Kidney (tissue), 14 donors: ENCODE data around the gene MTHFSD. TPM values are rescaled to one million over a fixed set of nuclear protein-coding genes. Genes with fewer than 3 reads are reported as not detected.

ENCODE experiments used
- DNase-seq, 5 donors: peaks; one replicate each; pipeline ENCODE4 v3.0.0-alpha.2; 2013 to 2020
- FAIRE-seq: peaks from 2 replicates; lab custom pipeline; 2012; peaks lifted over from hg19 to GRCh38; lab: Jason Lieb, UNC
- H3K27ac ChIP-seq, 2 donors: one replicate each; pipeline ENCODE4 v1.7.0; 2013; ENCODE audit warnings: low read depth in 2 of 2, low read length in 2 of 2, inconsistent platforms in 1 of 2
- H3K27me3 ChIP-seq: one replicate; pipeline ENCODE4 v1.7.1; 2013; ENCODE audit warnings: low read length, inconsistent platforms; ENCODE audit not compliant: control insufficient read depth, insufficient read depth
- H3K36me3 ChIP-seq, 3 donors: one replicate each; pipeline versions ENCODE4 v1.7.0 to v1.7.1; 2013; ENCODE audit warnings: low read length in 3 of 3, control low read depth in 1 of 3, inconsistent platforms in 1 of 3; ENCODE audit not compliant: insufficient read depth in 3 of 3, control insufficient read depth in 2 of 3
- H3K4me1 ChIP-seq, 3 donors: one replicate each; pipeline versions ENCODE4 v1.7.0 to v1.7.1; 2013; ENCODE audit warnings: low read length in 3 of 3, inconsistent platforms in 1 of 3, low read depth in 1 of 3; ENCODE audit not compliant: control insufficient read depth in 2 of 3, insufficient read depth in 2 of 3
- H3K4me3 ChIP-seq, 3 donors: one replicate each; pipeline versions ENCODE4 v1.7.0 to v1.8.1; 2013; ENCODE audit warnings: low read length in 3 of 3, control low read depth in 1 of 3, inconsistent platforms in 1 of 3
- H3K9ac ChIP-seq, 3 donors: one replicate each; pipeline versions ENCODE4 v1.7.0 to v1.7.1; 2013; ENCODE audit warnings: low read length in 3 of 3, control low read depth in 1 of 3, inconsistent platforms in 1 of 3
- H3K9me3 ChIP-seq, 3 donors: one replicate each; pipeline versions ENCODE4 v1.7.0 to v1.7.1; 2013; ENCODE audit warnings: low read length in 3 of 3, control low read depth in 1 of 3, inconsistent platforms in 1 of 3; ENCODE audit not compliant: control insufficient read depth in 2 of 3, insufficient read depth in 1 of 3
- intact Hi-C: fragments of 100-400 bp; cut with DNase I; formaldehyde crosslinking; loops from one replicate; pipeline ENCODE4 v1.11.1; 2022
- polyA plus RNA-seq: library from polyadenylated mRNA; stranded (reverse); fragments of 350-450 nt; fragmentation: Illumina TruSeq; extraction: RNeasy Lipid Tissue Mini Kit (QIAGEN cat#74804); gene quantifications from one replicate; pipeline ENCODE4 v1.2.3, GENCODE V29; 2014; ENCODE audit warnings: low read depth, low replicate concordance; ENCODE audit not compliant: insufficient read depth
- total RNA-seq: library from RNA; stranded (reverse); fragmentation: NEBNext Ultra II Directional; extraction: Animal tissue kit (Norgen Biotek cat#: 25700); gene quantifications from one replicate; pipeline ENCODE4 v1.2.1, GENCODE V29; 2021
- TF ChIP-seq, protein P1 (sequence below): IDR thresholded peaks from 3 replicates; pipeline ENCODE4 v1.5.1; 2012; ENCODE audit warnings: mild to moderate bottlenecking, moderate library complexity, borderline replicate concordance; ENCODE audit not compliant: insufficient read depth; ENCODE audit errors: extremely low read depth
- donor health status: control.
- donor health status: control.
- donor health status: control.
- donor health status: control.
- donor health status: control.
- donor health status: DM: yes; HTN: yes; CAD: no.
- donor health status: Normal renal cell carcinoma (clear cell type).

MTHFSD gene
- total and polyA plus RNA-seq, 2 donors from 2014 or later, result 11.3 to 26.2 TPM

DNA sequence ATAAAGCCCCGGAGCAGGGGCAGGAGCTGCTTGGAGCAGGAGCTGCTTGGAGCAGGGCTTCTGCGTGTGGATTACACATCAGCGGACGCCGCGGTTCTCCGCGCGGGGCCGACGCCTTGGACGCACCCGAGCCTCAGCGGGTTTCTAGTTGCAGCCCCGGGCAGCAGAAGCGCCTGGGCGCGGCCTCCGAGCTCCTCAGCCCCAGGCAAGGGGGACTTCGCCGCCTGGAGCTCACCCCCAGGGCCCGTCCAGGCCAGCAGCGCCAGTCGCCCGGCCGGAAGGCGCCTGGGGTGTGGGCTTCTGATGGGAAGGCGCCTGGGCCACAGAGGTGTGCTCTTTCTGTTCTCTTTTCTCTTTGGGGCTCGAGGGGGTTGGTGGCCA is 38.4 kb downstream of the MTHFSD start:
- FAIRE-seq (no peak), DNase-seq (peak in 2 of 5 donors; percentile 15 to 39)
- no peak overlapping the region for H3K9ac ChIP-seq
- H3K4me3 ChIP-seq, result no peak overlapping the region
- H3K36me3 ChIP-seq, result no peaks in the 10 kb centered on the region
- H3K27ac ChIP-seq, result no peak overlapping the region
- H3K27me3 ChIP-seq, result peaks cover 57% of the 10 kb centered on the region
- peaks cover 0 to 3% (median 0%) of the 10 kb centered on the region in 3 donors for H3K4me1 ChIP-seq
- intact Hi-C loops, result loop anchor here (5.0 to 10.0 kb wide), 2 partner anchors 444 to 702 kb away; no protein-coding TSS in a partner anchor
- TF ChIP-seq, protein P1, sequence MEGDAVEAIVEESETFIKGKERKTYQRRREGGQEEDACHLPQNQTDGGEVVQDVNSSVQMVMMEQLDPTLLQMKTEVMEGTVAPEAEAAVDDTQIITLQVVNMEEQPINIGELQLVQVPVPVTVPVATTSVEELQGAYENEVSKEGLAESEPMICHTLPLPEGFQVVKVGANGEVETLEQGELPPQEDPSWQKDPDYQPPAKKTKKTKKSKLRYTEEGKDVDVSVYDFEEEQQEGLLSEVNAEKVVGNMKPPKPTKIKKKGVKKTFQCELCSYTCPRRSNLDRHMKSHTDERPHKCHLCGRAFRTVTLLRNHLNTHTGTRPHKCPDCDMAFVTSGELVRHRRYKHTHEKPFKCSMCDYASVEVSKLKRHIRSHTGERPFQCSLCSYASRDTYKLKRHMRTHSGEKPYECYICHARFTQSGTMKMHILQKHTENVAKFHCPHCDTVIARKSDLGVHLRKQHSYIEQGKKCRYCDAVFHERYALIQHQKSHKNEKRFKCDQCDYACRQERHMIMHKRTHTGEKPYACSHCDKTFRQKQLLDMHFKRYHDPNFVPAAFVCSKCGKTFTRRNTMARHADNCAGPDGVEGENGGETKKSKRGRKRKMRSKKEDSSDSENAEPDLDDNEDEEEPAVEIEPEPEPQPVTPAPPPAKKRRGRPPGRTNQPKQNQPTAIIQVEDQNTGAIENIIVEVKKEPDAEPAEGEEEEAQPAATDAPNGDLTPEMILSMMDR, result no peak
- no peaks in the 10 kb centered on the region for H3K9me3 ChIP-seq

DNA sequence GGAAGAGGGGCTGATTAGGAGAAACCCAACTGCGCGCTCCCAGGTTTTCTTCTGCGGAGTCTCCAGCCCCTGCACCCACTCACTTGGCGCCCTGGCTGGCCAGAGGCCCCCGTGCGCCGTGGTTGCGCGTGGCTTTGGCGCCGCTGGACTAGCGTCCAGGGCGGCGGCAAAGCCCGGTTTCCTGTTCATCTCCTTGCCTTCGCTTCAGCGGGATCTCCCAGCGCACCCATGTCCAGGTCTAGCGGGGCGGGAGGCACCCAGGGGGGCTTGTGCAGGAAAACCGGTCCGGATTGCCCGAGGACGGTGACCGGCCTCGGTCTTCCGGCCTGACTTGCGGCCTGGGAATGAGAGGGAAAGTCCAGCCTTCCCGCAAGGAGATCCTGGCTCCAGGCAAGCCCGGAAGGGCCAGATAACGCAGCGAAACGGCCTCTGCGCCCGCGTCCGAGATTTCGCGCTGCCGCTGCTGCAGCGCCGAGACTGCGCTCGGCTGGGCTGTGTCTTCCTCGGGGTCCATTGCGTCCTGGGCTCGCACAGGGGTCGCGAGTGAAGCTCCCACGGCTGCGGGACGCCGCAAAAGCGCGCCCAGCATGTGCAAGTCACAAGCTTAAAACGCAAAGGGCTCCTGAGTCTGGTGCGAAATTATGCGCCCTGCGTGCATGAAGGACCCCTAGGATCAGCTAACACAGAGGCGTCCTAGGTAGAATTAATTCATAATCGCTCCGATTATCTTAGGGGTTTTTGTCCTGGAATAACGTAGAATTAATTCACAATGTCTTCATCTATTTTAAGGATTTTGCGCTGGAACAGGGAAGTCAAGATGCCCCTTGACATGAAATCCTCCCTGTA is 39.0 kb downstream of the MTHFSD start:
- Histone ChIP-seq H3K27me3 (peaks cover 57% of the 10 kb centered on the region), H3K4me3 (no peak overlapping the region), H3K36me3 (no peaks in the 10 kb centered on the region), H3K27ac (no peak overlapping the region), H3K9ac (no peak overlapping the region), H3K9me3 (no peaks in the 10 kb centered on the region), H3K4me1 (peaks cover 0 to 3% (median 0%) of the 10 kb centered on the region in 3 donors)
- intact Hi-C loops, result loop anchor here (5.0 to 10.0 kb wide), 2 partner anchors 444 to 701 kb away; no protein-coding TSS in a partner anchor
- TF ChIP-seq, protein P1, result no peak
- no peak for FAIRE-seq
- peak in 2 of 5 donors; percentile 26 to 65 for DNase-seq

DNA sequence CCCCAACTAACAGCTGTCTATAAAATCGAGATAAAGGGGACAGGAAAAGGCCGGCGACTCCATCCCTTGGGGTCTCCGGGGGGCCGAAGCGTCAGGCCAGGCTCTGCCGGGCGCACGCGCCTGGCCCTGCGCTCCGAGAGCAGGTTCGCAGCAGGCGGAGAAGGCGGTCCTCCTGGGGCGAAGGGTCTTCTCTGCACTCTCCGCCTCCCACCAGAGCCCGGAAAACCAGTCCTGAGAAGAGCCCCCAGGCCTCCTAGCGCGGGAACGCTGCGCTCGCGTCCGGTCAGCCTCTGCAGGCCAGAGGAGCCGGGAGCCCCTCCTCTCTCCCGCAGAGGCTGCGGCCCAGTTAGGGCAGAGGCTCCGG is 39.6 kb downstream of the MTHFSD start:
- DNase-seq, result peak in 1 of 5 donors; percentile 30
- no peak overlapping the region for H3K4me3 ChIP-seq
- no peak for FAIRE-seq
- no peak overlapping the region for H3K9ac ChIP-seq
- H3K36me3 ChIP-seq, result no peaks in the 10 kb centered on the region
- intact Hi-C loops, result loop anchor here (5.0 to 10.0 kb wide), 2 partner anchors 443 to 701 kb away; no protein-coding TSS in a partner anchor
- no peaks in the 10 kb centered on the region for H3K9me3 ChIP-seq
- H3K27me3 ChIP-seq, result peaks cover 60% of the 10 kb centered on the region
- peaks cover 0 to 3% (median 0%) of the 10 kb centered on the region in 3 donors for H3K4me1 ChIP-seq
- no peak overlapping the region for H3K27ac ChIP-seq
- TF ChIP-seq, protein P1, result no peak
